Peyer's patch (tissue), 4 donors: ENCODE data around the gene SPTB. TPM values are rescaled to one million over a fixed set of nuclear protein-coding genes. Genes with fewer than 3 reads are reported as not detected.

ENCODE experiments used
- DNase-seq, 3 donors: peaks; one replicate each; pipeline ENCODE4 v3.0.0-alpha.2; 2017 to 2019
- H3K27ac ChIP-seq, 4 donors: fragments of 200-600 bp; sonication (generic); one replicate each; pipeline ENCODE4 v1.5.1; 2016 to 2019
- H3K27me3 ChIP-seq, 2 donors: fragments of 200-600 bp; sonication (generic); one replicate each; pipeline ENCODE4 v1.5.1; 2019
- H3K36me3 ChIP-seq, 3 donors: fragments of 200-600 bp; sonication (generic); one replicate each; pipeline ENCODE4 v1.5.1; 2016 to 2019
- H3K4me1 ChIP-seq, 4 donors: fragments of 200-600 bp; sonication (generic); one replicate each; pipeline ENCODE4 v1.5.1; 2016 to 2019
- H3K4me3 ChIP-seq, 4 donors: fragments of 200-600 bp; sonication (generic); 1 replicate in 3 of 4; 2 replicates in 1 of 4; pipeline ENCODE4 v1.5.1; 2016 to 2019; ENCODE audit warnings: mild to moderate bottlenecking in 1 of 4
- H3K9me3 ChIP-seq, 4 donors: fragments of 200-600 bp; sonication (generic); one replicate each; pipeline ENCODE4 v1.5.1; 2016 to 2019; ENCODE audit warnings: mild to moderate bottlenecking in 1 of 4
- CTCF ChIP-seq, 6 experiments: fragments of 450-650 bp in 4 of 6; fragments of 200-600 bp in 2 of 6; sonication (generic) in 1 of 6; IDR thresholded peaks; one replicate each; pipeline ENCODE4 v1.5.1; 2017 to 2019; ENCODE audit warnings: antibody characterized with exemption in 6 of 6, mild to moderate bottlenecking in 3 of 6, moderate library complexity in 1 of 6
- POLR2A ChIP-seq, 2 donors: fragments of 450-650 bp; IDR thresholded peaks; one replicate each; pipeline ENCODE4 v1.5.1; 2017; ENCODE audit warnings: antibody characterized with exemption in 2 of 2, mild to moderate bottlenecking in 2 of 2, moderate library complexity in 2 of 2
- total RNA-seq, 4 donors: library from RNA; depleted of rRNA; stranded (reverse); fragments of >200 nt; gene quantifications; one replicate each; pipeline ENCODE4 v1.1.0, GENCODE V29; 2016

Gene SPTB
- total RNA-seq, 4 donors from 2014 or later = 0.57 to 2.5 (median 0.94) TPM; not detected in 1

GRCh38 chr14:64848239-64848638, 31.5 kb downstream of the SPTB start:
- DNase-seq = no peak
- H3K27ac ChIP-seq = no peak overlapping the region
- H3K4me1 ChIP-seq = no peaks in the 10 kb centered on the region
- H3K27me3 ChIP-seq = no peaks in the 10 kb centered on the region
- no peaks in the 10 kb centered on the region for H3K36me3 ChIP-seq
- no peak overlapping the region for H3K4me3 ChIP-seq
- no peak for TF ChIP-seq POLR2A (IDR thresholded peaks at IDR 0.05)
- TF ChIP-seq CTCF (IDR thresholded peaks at IDR 0.05) = no peak
- no peaks in the 10 kb centered on the region for H3K9me3 ChIP-seq

GRCh38 chr14:64846319-64846718, 33.4 kb downstream of the SPTB start:
- no peak for DNase-seq
- H3K4me3 ChIP-seq = no peak overlapping the region
- H3K36me3 ChIP-seq = no peaks in the 10 kb centered on the region
- H3K4me1 ChIP-seq = no peaks in the 10 kb centered on the region
- no peak overlapping the region for H3K27ac ChIP-seq
- H3K9me3 ChIP-seq = no peaks in the 10 kb centered on the region
- TF ChIP-seq CTCF (IDR thresholded peaks at IDR 0.05) = no peak
- no peak for TF ChIP-seq POLR2A (IDR thresholded peaks at IDR 0.05)
- H3K27me3 ChIP-seq = no peaks in the 10 kb centered on the region

- no peak for TF ChIP-seq POLR2A (IDR thresholded peaks at IDR 0.05)
- no peak for TF ChIP-seq CTCF (IDR thresholded peaks at IDR 0.05)
- Histone ChIP-seq H3K4me3 (no peak overlapping the region), H3K27me3 (no peaks in the 10 kb centered on the region), H3K36me3 (no peaks in the 10 kb centered on the region), H3K9me3 (no peaks in the 10 kb centered on the region), H3K4me1 (no peaks in the 10 kb centered on the region), H3K27ac (no peak overlapping the region)
- no peak for DNase-seq
These were observed 33.8 kb downstream of the SPTB start for GRCh38 chr14:64845878-64846277.

- H3K27ac ChIP-seq = no peak overlapping the region
- H3K4me3 ChIP-seq = no peak overlapping the region
- no peak for TF ChIP-seq CTCF (IDR thresholded peaks at IDR 0.05)
- TF ChIP-seq POLR2A (IDR thresholded peaks at IDR 0.05) = no peak
- H3K27me3 ChIP-seq = no peaks in the 10 kb centered on the region
- H3K9me3 ChIP-seq = no peaks in the 10 kb centered on the region
- H3K4me1 ChIP-seq = no peaks in the 10 kb centered on the region
- DNase-seq = no peak
- H3K36me3 ChIP-seq = no peaks in the 10 kb centered on the region
These were observed 34.7 kb downstream of the SPTB start for GRCh38 chr14:64844969-64845536.

DNA sequence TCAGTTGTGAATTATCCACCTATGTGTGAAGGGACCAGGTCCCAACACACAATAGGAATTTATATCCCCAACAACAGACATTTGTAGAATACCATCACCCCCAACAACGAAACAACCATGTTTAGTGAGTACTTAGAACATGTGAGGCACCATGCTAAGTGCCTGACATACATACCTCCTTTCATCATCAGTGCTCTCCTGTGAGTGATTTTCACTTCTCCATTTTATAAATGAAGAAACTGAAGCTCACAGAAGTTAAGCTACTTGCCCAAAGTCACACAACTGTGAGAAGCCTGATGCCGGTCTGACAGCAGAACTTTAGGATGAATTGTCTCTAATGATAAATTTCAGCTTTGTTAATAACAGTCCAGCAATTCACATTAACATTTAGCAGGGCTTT, 35.4 kb downstream of the SPTB start:
- no peak for DNase-seq
- TF ChIP-seq CTCF (IDR thresholded peaks at IDR 0.05) = no peak
- no peak for TF ChIP-seq POLR2A (IDR thresholded peaks at IDR 0.05)
- Histone ChIP-seq H3K27me3 (no peaks in the 10 kb centered on the region), H3K9me3 (no peaks in the 10 kb centered on the region), H3K36me3 (no peaks in the 10 kb centered on the region), H3K4me3 (no peak overlapping the region), H3K27ac (no peak overlapping the region), H3K4me1 (no peaks in the 10 kb centered on the region)

DNA sequence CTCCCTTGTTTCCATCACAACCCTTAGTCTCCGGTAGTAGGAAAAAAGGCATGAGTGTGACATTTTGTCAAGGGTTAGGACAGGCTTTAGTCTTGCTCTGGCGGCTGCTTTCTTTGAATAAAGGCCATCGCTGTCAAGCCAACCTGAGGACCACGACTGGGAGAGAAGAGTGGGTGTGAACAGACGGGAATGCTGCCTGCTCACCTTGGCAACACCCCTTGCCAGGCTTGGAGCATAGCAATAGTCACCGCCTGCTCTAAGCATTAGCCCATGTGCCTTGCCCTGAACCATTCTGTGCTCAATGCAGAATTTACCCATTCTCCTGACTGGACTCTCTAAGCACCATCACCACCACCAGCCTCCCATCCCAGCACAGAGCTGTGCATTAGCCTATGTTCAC, 36.2 kb downstream of the SPTB start:
- Histone ChIP-seq H3K36me3 (no peaks in the 10 kb centered on the region), H3K4me3 (no peak overlapping the region), H3K27ac (no peak overlapping the region), H3K4me1 (no peaks in the 10 kb centered on the region), H3K27me3 (no peaks in the 10 kb centered on the region), H3K9me3 (no peaks in the 10 kb centered on the region)
- no peak for DNase-seq
- TF ChIP-seq POLR2A (IDR thresholded peaks at IDR 0.05) (no peak), CTCF (IDR thresholded peaks at IDR 0.05) (no peak)
